GM13977 (cell line): Measurements from ENCODE around the gene AGBL1.

Experiments
- DNase-seq: peaks from one replicate; pipeline ENCODE4 v3.0.0; 2012; ENCODE audit warnings: low spot score
- CTCF ChIP-seq: IDR thresholded peaks from 2 replicates; pipeline ENCODE4 v1.5.1; 2012; ENCODE audit warnings: mild to moderate bottlenecking, control low read depth; ENCODE audit not compliant: insufficient read depth; ENCODE audit errors: extremely low read depth, missing control alignments
- in situ Hi-C: fragments of 300-500 bp; cut with MboI; formaldehyde crosslinking; loops from one replicate; pipeline ENCODE4 v1.12.0; 2022; ENCODE audit warnings: low sequenced_read_pairs, low pct_unique_long_range_greater_than_20kb, mixed read lengths, inconsistent platforms; ENCODE audit not compliant: unreplicated experiment

AGBL1 gene

DNA sequence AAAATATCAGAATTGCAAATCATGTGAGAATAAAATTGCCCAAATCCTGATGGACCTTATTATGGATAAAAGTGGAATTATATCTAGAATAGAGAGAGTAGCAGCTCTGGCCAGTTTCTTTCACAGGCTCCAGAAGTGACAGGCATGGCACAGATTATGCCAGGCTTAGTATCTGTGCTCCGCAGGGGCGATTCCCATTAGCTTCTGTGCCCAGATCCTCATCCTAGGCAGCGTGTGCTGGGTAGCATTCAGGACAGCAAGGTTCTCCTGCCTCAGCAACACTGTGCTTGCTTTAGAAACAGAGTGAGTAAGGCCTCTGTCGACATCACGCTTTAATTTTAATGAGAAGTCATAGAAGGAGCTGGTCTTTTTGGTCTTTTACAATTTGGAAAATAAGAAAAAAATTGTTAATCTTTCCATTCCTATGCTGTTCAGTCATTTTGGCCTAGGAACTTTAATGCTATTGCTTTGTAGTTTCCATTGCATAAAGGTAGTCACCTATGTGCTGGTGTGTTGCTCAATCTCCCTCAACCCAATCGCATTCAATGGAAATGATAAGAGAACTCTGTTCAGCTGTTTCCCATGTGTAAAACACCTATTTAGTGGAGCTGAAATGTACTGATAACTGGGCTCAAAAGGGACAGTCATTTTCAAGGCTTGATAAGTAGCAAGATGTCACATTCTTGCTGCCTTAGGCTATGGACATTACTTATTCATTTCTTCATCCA, 770.1 kb downstream of the AGBL1 start:
- in situ Hi-C loops, result no loop called here
- no peak for TF ChIP-seq CTCF
- DNase-seq, result no peak

GRCh38 chr15:86850939-86851338, 771.3 kb downstream of the AGBL1 start:
- in situ Hi-C loops, result no loop called here
- TF ChIP-seq CTCF, result no peak
- DNase-seq, result no peak

- DNase-seq, result no peak
- TF ChIP-seq CTCF, result no peak
- in situ Hi-C loops, result no loop called here
These were observed 773.1 kb downstream of the AGBL1 start for GRCh38 chr15:86852741-86853140.

DNA sequence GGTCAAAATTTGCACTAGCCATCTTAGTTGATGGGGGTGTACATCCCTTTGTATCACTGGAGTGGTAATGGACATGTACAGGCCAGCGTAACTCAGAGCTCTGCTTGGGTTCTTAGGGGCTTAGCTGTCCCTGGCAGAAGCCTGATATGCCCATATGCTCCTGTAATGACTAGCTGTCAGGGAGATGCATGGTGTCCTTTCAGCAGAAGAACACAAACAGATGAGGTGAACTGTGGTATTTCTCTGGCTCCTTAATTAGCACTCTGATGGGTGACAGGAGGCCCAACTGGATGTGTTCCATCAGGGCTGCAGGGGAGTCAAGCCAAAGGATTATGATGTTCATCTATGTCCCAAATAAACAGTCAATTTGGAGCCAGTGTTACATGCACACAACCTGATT, 774.5 kb downstream of the AGBL1 start:
- no peak for DNase-seq
- in situ Hi-C loops, result no loop called here
- TF ChIP-seq CTCF, result no peak

DNA sequence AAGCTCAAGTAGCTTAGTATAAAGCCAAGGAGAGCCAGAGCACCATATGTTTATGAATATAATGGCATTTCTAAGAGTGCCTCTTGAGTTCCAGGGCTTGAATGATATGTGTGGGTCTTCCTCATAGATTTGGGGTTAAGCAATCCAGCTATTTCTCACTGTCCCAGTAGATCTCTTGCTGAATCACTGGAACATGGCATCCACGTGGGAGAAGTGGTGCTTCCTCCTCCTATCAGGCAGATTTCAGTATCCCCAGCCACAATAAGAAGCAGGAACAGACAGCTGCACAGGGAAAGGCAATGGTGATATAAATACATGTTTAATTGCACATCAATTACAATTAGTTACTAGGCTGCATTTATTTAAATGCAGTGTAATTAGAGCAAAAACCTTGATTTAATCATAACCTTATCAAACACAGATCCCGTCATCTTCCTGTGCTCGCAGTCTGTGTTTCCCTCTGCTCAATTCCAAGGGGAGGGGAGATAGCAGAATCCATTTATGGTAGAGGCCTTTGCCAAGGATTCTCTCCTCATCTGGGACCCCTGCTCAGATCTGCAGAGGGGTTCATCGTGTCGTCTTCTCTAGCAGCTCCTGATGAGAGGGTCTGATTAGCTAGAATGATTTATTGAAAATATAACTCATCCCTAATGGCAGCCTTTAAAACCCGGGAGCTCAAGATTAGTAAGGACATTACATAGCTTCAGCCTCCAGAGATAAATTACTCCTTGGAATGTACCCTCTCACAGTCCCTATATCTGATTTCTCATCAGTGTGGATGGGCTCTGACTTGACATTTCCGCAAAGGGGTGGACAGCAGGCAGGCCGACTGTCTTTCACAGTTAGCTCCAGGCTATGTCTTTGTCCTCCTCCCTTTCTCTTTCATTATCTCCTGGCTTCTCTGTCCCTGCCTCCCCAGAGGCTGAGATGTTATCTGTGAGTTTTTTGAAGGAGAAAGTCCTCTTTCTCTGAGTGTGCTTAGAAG, 775.9 kb downstream of the AGBL1 start:
- in situ Hi-C loops, result no loop called here
- no peak for DNase-seq
- TF ChIP-seq CTCF, result no peak

DNA sequence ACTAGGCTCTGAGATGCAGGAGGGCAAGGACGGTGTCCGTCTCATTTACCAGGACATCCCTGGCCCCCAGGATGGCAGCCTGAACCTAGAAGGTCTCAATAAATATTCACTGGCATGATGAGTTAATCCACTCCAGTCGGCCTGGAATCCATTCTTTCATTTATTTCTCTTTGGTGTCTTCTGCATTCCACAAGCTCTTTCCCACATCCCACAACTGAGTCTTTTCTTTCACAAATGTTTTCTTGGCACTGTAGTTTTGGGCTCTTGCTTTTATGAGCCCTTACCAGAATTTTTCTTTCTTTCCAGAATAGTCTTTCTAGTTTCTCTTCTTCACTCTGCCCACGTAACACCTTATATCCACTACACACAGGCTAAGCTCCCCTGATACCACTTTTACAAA, 778.0 kb downstream of the AGBL1 start:
- no peak for DNase-seq
- TF ChIP-seq CTCF, result no peak
- in situ Hi-C loops, result no loop called here
